SU-DHL-6 (cell line): ENCODE measurements around the gene PTPN14.

Experiments
- H2AFZ ChIP-seq: fragments of 200-600 bp; sonication (generic); 2 replicates; pipeline ENCODE4 v1.6.1; 2014; ENCODE audit warnings: low read depth, mild to moderate bottlenecking, moderate library complexity, mixed read lengths, antibody characterized with exemption, low read length; ENCODE audit not compliant: severe bottlenecking
- H3F3A ChIP-seq: fragments of 200-600 bp; shearing (Covaris generic); 2 replicates; pipeline ENCODE4 v1.6.0; 2016; ENCODE audit warnings: antibody characterized with exemption, mild to moderate bottlenecking; ENCODE audit not compliant: insufficient read depth
- H3K27ac ChIP-seq: fragments of 200-600 bp; sonication (generic); 2 replicates; pipeline ENCODE4 v1.5.1; 2016; ENCODE audit warnings: low read depth, mild to moderate bottlenecking, low read length, moderate library complexity, mixed read lengths
- H3K27me3 ChIP-seq: fragments of 200-600 bp; sonication (generic), shearing (Covaris generic); 2 replicates; pipeline ENCODE4 v1.6.0; 2014; ENCODE audit warnings: mild to moderate bottlenecking, low read length
- H3K36me3 ChIP-seq: fragments of 200-600 bp; sonication (generic); 2 replicates; pipeline ENCODE4 v1.6.1; 2014; ENCODE audit warnings: mild to moderate bottlenecking, low read length, mixed read lengths
- H3K4me2 ChIP-seq: fragments of 300-600, 200-600 bp; shearing (Covaris generic), sonication (generic); 2 replicates; pipeline ENCODE4 v1.6.0; 2014; ENCODE audit warnings: low read length, low read depth, mild to moderate bottlenecking; ENCODE audit not compliant: poor library complexity, severe bottlenecking
- H3K4me3 ChIP-seq: fragments of 200-600 bp; sonication (generic); 2 replicates; pipeline ENCODE4 v1.5.1; 2014; ENCODE audit warnings: antibody characterized with exemption, low read length, mild to moderate bottlenecking, mixed read lengths; ENCODE audit not compliant: insufficient read depth, poor library complexity, severe bottlenecking
- H3K79me2 ChIP-seq: fragments of 200-600 bp; sonication (generic); 2 replicates; pipeline ENCODE4 v1.6.1; 2014; ENCODE audit warnings: mild to moderate bottlenecking, low read length, moderate library complexity; ENCODE audit not compliant: insufficient read depth
- H3K9ac ChIP-seq: fragments of 200-600 bp; sonication (generic); 2 replicates; pipeline ENCODE4 v1.7.0; 2014; ENCODE audit warnings: mild to moderate bottlenecking, low read length
- H3K9me2 ChIP-seq: fragments of 200-600 bp; sonication (generic); replicated peaks from 2 replicates; pipeline ENCODE4 v1.6.1; 2014; ENCODE audit warnings: low read length; ENCODE audit not compliant: insufficient read depth
- H3K9me3 ChIP-seq: fragments of 200-600 bp; sonication (generic); 2 replicates; pipeline ENCODE4 v1.6.1; 2014; ENCODE audit warnings: low read length, mixed read lengths; ENCODE audit not compliant: insufficient read depth
- H4K20me1 ChIP-seq: fragments of 200-600 bp; sonication (generic); 2 replicates; pipeline ENCODE4 v1.6.1; 2014; ENCODE audit warnings: low read depth, mild to moderate bottlenecking, antibody characterized with exemption, low read length, moderate library complexity, mixed read lengths
- CTCF ChIP-seq: fragments of 200-600 bp; sonication (generic); IDR thresholded peaks from one replicate; pipeline ENCODE4 v1.5.1; 2017; ENCODE audit warnings: antibody characterized with exemption, mild to moderate bottlenecking, low read length, moderate library complexity; ENCODE audit not compliant: insufficient read depth, poor library complexity, severe bottlenecking
- EZH2phosphoT487 ChIP-seq: fragments of 200-600 bp; sonication (generic), shearing (Covaris generic); conservative IDR thresholded peaks from 2 replicates; pipeline ENCODE4 v1.6.1; 2018; ENCODE audit warnings: mild to moderate bottlenecking, antibody characterized with exemption, low read length, moderate library complexity, mixed read lengths

The PTPN14 gene

DNA sequence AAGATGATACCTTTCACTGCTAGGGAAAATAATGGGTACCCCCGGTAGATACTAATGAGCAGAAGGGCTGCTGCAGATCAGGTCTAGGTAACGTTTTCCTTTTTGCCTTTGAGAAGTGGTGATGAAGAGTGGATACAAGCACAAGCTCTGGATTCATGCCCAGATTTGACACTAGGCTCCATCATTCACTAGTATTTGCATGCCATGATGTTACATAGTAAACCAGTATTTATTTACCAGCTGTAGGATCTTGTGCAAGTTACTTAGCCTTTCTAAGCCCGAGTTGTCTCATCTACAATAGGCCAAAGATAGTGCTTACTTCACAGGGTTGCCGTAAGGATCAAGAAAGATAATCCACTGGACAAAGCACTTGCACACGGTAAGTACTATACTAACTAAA is 14.2 kb downstream of the PTPN14 start:
- H3K9me2 ChIP-seq: no peaks in the 10 kb centered on the region
- H3K36me3 ChIP-seq: no peaks in the 10 kb centered on the region
- no peaks in the 10 kb centered on the region for H3K27me3 ChIP-seq
- H3K9ac ChIP-seq: no peak overlapping the region
- H3K27ac ChIP-seq: no peak overlapping the region
- no peaks in the 10 kb centered on the region for H3F3A ChIP-seq
- no peaks in the 10 kb centered on the region for H3K79me2 ChIP-seq
- H3K9me3 ChIP-seq: no peaks in the 10 kb centered on the region
- no peak overlapping the region for H3K4me3 ChIP-seq
- H2AFZ ChIP-seq: no peak overlapping the region
- no peaks in the 10 kb centered on the region for H4K20me1 ChIP-seq
- TF ChIP-seq CTCF (no peak), EZH2phosphoT487 (no peak)
- no peak overlapping the region for H3K4me2 ChIP-seq

GRCh38 chr1:214532070-214532469 is 19.3 kb downstream of the PTPN14 start:
- Histone ChIP-seq H3K79me2 (no peaks in the 10 kb centered on the region), H3K9me2 (no peaks in the 10 kb centered on the region)

GRCh38 chr1:214525535-214526019 is 25.8 kb downstream of the PTPN14 start:
- Histone ChIP-seq H3K9me3 (no peaks in the 10 kb centered on the region), H3F3A (no peaks in the 10 kb centered on the region), H3K79me2 (no peaks in the 10 kb centered on the region), H3K9me2 (no peaks in the 10 kb centered on the region), H3K4me2 (no peak overlapping the region), H4K20me1 (no peaks in the 10 kb centered on the region), H3K27me3 (no peaks in the 10 kb centered on the region), H3K9ac (no peak overlapping the region), H3K36me3 (no peaks in the 10 kb centered on the region), H2AFZ (no peak overlapping the region), H3K4me3 (no peak overlapping the region), H3K27ac (no peak overlapping the region)
- no peak for TF ChIP-seq CTCF
- TF ChIP-seq EZH2phosphoT487: no peak

More at GRCh38 chr1:214532070-214532469, 19.3 kb downstream of the PTPN14 start:
- Histone ChIP-seq H3K4me2 (no peak overlapping the region), H3K9me3 (no peaks in the 10 kb centered on the region), H3K36me3 (no peaks in the 10 kb centered on the region), H3K4me3 (no peak overlapping the region), H3K27ac (no peak overlapping the region), H3K27me3 (no peaks in the 10 kb centered on the region), H2AFZ (no peak overlapping the region), H3F3A (no peaks in the 10 kb centered on the region), H3K9ac (no peak overlapping the region), H4K20me1 (no peaks in the 10 kb centered on the region)
- TF ChIP-seq EZH2phosphoT487 (no peak), CTCF (no peak)
